Measurements from ENCODE around the gene CAMK1.

GRCh38 chr3:9769012-9769411 is 735 bp downstream of the CAMK1 start:
- TF ChIP-seq POLR2A (IDR thresholded peaks at IDR 0.05): no peak
- no peak for TF ChIP-seq CTCF (IDR thresholded peaks at IDR 0.05)
